HG02938 (cell line): ENCODE results near the gene IL17RD.

Source experiments
- ATAC-seq: cut with Tn5 transposase; IDR thresholded peaks from one replicate; pipeline ENCODE4 v1.9.1; 2021; ENCODE audit warnings: mild to moderate bottlenecking, moderate library complexity; ENCODE audit not compliant: unreplicated experiment

IL17RD gene

DNA sequence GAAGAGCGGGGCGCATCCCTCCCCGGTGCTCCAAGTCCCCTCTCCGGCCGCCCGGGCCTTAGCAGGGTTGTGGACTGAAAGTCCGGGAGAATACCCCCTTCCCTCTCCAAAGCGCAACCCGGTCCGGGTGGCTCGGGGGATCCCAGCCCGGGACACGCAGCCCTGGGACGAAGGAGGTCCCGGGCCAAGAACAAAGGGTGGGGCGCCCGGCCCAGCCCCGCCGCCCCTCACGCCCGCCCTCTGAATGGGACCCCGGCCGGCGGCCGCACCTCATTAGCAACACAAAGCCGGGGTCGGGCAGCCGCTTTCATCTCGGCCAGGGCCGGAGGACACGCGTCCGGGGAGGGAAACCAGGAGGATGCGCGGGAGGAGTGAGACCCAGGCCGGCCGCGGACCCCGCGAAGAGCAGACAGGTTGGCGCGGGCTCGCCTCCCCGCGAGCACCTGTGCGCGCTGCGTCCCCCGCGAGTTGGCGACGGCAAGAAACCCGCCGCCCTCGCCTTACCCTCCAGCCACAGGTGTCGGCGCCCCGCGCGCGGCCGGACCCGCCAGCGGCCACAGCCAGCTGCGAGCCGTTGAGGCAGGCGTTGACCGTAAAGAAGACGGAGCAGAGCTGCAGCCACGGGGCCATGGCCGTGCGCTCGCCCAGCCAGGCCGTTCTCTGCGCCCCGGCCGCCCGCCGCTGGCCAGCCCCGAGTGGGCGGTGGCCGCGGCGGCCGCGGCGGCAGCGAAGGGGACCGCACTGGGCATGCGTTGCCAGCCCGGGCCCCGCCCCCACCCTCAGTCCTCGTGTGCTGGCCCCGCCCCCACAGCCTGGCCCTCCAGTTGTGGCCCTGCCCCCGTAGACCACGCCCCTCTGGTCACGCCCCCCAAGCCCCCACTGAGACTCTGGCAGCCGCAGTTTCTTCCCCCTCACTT, at the start of gene IL17RD:
TSS of gene IL17RD (minus strand) at position 697 of the 917 bp plus-strand sequence. CDS start at position 630, 67 bp downstream.
- ATAC-seq: no peak

DNA sequence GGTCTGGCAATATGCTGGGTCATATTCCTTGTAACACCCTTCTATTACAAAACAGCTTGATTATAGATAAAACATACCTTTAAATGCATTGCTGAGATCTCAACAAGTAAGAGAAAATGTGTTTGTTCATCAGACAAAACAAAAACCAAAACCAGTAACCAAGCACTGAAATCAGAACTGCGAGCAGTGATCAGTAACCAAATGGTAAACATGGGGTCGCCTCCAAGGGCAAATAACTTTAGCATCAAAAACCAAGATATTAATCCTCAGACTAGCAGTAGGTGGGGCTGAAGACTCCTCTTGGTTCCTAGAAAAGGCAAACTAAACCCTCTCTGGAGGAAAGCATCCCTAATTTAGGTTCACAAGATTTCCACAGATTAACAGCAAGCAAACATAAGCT, 41.3 kb upstream of the IL17RD start:
- ATAC-seq: no peak

DNA sequence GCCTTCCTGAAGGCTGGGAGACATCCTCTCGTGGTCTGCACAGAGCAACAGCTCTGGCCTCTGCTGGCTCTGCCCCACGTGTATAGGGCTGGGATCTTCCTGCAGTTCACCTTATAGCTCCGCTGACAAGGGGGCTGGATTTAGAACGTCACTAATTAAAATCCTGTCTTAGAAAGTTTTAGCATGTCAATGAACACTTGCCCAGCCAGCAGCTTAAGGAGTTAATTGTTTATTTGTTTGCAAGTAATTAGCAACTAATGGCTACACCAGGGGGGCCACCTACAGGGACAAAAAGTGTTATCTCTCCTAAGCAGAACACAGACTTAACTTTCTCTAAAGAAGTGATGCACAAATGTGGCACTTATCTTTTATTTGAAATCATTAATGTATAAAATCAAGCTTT, 34.7 kb upstream of the IL17RD start, which contains the start of gene HESX1:
TSS of gene HESX1 (minus strand) at position 84 of the 403 bp plus-strand sequence. CDS start at position 24, 60 bp downstream.
- no peak for ATAC-seq

DNA sequence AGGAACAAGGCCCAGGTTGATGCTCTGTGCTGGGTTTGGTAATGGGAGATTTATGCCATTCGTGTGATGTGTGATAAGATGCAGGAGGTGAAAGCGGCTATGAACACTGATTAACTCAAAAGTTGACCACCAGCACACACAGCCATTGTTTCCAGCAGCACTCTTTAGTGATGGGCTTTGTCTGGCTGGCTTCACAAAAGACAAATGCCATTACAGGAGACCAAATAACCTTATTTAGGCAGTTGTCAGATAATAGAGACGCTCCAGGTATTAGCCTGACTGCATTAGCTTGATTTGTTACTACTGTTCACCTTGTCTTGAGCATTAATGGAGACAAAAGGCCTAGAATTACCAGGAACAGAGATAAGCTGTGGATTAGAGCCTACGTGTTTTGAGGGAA, 29.5 kb upstream of the IL17RD start:
- ATAC-seq: no peak

DNA sequence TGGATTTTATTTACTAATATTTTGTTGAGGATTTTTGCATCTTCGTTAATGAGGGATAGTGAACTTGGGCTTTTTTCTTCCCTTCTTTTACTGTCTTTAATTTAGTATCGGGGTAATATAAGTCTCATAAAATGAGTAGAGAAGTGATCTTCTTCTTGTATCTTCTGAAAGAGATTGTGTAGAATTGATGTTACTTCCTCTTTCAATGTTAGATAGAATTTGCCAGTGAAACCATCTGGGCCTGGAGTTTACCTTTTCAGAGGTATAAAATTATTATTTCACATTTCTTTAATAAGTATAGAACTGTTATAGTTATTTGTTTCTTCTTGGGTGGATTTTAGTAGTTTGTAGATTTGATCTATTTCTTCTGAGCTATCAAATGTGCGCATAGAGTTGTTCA, 26.9 kb upstream of the IL17RD start:
- ATAC-seq: no peak

DNA sequence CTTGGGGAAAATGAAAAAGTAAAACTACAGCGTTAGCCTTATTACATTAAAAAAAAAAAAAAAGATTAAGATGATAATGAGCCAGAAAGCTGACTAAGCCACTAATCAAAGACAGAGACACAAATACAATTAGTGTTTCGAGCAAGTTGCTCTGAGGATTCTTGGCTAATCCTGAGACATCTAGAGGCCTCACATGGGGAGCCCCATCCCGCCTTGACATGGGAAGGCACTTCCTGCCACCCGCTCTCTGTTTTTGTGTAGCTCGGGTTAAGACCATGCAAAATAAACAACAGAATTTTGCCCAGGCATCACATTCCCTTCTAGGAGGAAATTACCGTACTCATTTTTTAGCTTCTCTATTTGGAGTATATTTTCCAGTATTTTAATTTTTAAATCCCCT, 19.4 kb upstream of the IL17RD start:
- ATAC-seq: no peak

DNA sequence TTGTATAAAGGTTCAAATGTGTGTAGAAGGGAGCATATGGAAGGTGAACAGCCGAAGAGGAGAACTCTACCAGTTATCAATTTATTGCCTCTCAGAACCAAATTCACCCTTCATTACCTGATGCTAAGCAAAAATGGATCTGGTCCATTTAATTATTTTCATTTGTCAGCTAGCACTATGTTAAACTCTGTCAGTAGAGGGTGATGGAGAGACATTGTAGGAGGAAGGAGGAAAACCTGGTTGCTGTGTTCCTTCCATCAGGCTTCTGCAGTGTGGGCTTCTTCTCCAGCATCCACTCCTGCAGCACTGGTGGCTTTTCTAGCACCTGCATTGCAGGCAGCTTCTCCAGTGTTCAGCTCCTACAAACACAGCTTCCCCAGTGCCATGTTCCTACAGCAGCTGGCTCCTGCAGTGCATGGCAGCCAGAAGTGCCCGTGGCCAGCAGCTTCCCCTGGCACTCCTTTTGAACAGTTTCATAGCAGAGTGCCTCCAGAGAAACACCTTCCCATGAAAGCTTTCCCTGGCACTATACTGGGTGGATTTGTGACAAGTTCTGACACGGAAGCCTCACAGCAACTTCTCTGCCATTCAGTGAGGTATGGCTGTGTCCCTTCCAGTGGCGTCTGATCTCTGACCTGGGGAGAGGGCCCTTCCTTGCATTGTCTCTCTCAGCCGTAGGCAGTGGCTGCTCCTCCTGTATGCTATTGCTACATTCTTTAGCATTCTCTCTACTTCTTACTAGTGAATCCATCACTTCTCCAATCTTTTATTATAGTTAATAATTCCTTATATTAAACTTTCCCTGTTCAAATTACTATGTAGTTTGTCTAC, 14.6 kb upstream of the IL17RD start:
- no peak for ATAC-seq

DNA sequence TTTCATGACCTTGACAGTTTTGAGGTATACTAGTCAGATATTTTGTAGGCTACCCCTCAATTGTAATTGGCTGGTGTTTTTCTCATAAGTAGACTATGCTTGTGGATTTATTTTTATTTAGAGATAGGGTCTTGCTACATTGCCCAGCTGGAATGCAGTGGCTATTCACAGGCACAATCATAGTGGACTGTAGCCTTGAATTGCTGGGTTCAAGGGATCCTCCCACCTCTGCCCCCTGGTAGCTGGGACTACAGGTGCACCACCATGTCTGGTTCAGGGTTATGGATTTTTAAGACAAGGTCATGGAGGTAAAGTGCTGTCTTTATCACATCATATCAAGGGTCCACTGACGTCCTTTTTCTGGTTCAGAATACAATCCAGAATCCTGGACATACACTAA, 10.9 kb upstream of the IL17RD start:
- no peak for ATAC-seq

DNA sequence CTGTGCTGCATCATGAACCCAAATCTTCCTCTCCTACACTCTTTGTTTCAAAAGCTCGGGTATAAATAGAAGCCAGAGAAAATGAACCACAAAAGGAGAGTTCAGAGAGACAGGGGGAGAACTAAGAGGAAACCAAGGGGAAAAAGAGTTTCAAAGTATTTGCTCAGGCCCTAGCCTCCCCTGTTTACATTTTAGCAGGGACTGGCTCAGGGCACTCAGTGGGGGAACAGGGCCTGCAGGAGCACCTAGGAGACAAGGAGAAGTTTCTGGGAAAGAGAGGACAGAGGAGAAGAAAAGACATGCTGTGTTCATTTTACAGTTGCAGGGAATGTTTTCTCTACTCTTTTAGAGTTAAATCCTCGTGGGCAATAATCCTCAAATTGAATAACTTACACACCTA, 8.5 kb upstream of the IL17RD start:
- ATAC-seq: no peak

DNA sequence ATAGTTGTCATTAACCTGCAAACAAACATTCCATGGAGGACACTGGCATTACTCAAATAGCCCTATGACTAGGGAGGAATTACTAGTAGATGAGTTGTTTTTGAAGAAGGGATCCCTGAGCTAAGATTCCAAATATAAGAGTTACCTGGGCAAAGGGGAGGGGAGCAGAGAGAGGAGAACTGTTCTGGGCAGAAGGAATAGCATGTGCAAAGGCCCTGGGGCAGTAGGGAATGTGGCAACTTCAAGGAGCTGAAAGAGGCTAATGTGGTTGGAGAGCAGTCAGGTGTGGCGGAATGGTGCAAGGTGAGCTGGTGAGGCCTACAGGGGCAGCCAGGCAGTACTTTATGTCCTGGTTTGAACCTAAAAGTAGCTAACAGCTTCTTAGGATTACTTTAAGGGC, 5.8 kb upstream of the IL17RD start:
- no peak for ATAC-seq

DNA sequence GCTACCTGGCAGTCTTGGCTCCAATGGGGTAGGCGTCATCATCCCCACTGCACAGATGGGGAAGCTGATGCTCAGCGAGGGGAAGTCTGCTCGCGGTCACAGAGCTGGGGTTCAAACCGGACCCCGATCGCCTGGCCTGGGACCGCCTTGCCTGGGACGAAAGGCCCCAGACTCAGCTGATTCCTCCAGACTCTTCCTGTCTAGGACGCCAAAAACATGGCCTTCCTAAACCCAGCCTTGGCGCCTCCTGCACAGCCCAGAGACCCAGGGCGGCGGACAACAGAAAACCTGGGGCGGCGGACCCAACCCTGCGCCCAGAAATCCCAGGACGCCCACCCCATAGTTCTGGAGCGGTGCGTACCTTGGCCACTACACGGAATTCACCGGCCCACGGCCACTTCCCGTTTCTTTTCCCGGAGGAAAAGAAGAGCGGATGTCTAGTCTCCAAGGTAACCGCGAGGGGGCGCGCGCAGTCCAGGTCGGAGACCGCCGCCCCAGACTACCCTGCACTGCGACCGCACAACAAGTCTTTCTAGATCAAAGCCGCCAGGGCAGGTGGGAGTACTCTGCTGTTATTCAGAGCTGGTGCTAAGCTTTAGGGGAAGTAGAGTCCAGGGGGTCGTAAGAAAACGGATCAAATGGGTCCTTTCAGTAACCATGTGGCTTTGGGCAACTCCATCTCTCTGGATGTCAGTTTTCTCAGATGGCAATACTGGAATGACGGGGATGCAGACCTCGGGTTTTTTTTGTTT, 4.9 kb upstream of the IL17RD start:
- peak; percentile 53 for ATAC-seq

DNA sequence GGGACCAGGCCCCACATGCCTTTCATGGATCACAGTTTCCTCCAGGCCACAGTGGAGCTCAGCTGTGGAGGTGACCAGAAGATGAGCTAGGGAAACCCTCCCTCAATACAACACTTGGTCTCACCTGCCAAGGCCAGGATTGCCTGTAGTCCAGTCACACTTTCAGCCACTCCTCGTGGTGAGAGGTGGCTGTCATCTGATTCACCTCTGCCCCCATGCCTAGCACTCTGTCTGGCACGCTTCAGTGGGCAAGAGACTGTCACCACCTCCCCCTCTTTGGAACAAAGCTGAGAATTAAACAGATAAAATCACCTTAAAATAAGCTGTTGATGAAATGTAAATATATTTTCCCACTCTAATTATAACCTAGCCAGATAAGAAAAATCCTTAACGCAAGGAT, 4.0 kb upstream of the IL17RD start:
- no peak for ATAC-seq

DNA sequence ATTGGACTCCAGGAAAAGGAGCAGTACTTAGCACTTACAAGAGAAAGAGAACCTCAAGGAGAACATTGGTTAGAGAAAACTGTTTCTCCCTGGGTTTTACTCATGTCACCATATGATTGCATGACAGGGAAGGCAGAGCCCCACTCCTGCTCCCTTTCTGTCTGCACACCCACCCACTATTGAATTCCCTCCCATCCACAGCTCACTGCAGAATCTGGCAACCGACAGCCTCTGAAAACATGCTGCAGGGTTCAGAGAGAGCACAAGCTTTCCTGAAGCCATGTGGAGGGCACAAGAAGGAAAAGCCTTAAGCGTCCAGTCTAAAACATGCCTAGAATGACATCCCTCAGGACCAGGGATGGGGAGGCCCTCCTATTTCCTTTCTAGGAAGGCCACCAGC, 3.0 kb upstream of the IL17RD start:
- ATAC-seq: no peak

DNA sequence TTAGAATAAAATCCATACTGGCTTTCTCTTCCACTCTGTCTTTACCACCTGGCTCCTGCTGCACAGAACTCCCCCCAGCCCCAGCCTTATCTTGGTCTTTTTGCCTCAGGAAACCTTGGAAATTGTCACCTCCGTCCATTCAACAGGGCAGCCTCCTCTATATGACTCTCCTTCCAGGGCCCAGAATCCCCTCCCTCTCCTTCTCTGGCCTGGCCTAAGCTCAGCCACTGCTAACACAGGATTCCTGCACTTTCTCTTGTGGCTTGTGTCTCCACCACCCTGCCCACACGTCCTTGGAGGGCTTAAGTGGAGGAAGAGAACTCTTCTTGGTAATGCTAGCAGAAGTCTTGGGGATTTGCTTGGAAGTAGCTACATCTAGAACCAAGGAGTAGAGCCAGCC, 1.5 kb upstream of the IL17RD start:
- ATAC-seq: no peak

DNA sequence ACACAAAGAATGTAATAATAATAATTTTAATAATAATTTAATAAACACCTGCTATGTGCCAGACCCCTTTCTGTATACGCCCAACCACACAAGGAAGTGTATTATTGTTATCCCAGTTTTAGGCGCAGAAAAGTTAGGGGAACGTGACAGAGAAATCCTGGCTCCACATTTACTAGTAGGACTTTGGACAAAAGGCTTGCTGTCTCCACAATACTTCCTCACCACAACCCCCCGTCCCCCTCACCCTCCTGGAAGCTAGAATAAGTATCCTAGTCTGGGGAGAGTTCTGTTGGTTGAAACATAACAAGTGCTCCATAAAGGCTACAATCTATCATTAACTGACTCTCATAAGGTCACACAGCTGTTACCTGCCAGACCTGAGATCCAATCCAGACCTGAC, 488 bp upstream of the IL17RD start:
- ATAC-seq: no peak

DNA sequence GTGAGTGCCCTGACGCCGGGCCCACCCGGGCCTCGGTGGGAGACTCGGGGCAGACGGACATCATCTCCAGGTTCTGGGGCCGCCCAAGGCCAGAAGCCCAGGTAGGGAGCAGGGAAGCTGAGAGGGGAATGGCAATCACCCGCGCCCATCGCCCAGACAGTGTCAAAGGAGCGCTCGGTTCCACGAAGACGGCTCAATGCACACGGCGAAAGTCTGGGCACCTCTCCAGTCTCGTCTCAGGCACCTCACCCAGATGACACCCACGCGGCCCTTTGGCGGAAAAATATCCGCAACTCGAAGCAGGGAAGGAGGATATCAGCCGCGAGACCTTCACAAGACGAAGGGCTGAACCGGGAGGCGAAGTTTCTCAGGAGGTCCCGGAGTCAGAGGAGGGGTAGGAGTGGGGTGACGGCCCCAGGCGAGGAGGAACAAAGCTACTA, 916 bp downstream of the IL17RD start:
- no peak for ATAC-seq

DNA sequence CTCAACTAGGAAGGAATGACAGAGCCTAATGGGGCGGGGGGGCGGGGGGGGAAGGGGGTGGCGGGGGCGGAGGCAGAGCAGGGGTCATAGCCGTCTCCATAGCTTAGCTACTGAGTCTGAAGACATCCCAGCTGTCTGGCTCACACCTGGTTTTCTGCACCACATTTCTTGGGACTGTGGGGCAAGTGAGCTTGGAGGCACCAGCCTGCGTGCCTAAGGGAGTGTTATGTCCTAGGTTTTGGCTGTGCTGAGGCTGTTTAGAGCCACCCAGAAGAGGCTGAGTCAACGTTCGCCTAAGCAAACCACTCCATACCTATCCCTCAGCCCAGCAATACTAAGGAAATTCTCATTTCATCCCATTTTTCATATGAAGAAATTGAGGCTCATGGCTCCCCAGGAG, 1.4 kb downstream of the IL17RD start:
- no peak for ATAC-seq

DNA sequence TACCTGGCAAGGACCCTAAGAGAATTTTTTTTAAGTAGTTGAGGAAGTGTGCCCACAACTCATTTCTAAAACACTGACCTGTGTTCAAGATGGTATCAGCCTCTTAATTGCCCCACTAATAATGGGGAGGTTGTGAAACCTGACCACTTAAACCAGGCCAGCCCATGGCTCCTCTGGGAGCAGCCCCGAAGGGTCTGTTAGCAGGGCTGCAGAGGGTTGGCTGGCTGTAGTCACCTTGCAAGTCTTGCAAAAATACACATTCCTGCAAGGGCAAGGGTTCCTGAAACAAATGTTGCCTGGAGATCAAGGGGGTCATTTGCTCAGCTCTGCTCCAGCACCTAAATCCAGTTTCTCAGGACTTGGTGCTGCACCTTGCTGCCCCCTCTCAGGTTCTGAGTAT, 3.2 kb downstream of the IL17RD start:
- no peak for ATAC-seq

DNA sequence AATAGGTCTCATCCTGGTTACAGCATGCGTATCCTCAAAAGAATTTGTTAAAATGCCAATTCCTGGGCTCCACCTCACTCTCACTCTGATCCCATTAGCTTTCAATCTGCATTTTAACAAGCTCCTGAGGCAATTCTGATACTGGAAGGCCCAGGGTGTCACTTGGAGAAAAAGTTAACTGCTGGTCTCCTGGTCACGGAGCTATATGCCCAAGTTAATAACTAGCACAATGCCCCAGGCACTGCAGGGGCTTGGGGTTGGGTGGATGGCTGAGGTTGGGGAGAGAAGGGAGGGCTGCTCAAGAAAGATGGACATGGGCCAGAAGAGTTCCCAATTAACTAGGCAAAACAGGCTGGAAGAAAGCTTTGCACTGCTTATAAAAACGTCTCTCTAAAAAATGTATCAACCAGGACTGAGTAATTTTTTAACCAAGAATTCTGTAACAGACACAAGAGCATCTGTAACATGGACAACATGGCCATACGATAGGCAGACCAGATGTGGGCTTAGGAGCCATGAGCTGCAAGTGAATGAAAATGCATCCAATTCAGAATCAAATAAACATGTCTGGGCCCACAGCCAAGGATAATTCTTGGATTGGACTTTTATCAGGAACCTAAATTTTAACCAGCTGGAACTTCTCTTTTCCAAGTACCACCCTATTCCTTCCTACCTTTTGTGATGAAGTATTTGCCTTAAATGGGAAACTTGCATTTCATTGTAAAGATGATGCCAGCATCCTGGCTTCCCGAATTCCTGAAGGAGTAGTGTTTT, 4.2 kb downstream of the IL17RD start:
- no peak for ATAC-seq

DNA sequence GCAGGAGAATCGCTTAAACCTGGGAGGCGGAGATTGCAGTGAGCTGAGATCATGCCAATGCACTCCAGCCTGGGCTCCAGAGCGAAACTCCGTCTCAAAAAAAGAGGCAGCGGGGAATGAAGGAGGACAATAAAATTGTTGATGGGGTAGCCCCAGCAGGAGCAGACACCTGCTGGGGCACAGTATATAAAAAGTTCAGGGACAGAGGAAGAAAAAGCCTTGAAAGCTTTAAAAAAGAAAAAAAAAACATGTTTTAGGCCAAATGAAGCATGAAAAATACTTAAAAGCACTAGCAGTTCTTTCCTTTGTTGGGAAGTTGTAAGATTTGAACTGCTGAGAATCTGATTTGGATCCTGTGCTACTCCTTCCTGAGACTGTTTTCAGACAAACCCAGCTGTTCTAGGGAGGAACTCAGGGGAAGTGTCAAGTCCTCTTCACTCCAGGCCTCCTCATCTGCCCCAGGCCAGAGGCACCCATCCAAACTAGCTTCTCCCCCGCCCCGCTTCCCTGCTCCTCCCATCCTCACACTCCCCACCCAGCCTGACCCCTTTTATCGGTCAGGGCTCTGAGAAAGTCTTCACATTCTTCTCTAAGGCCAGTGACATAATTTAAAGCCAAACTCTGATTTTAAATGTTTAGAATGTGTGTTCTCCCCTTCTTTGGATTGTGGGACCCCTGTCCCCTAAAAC, 4.9 kb downstream of the IL17RD start:
- ATAC-seq: no peak
